Parathyroid adenoma (tissue), 2 donors: Measurements from ENCODE around the gene IL19.

ENCODE experiments used
- H2AFZ ChIP-seq: fragments of 300-600 bp; sonication (generic); one replicate; pipeline ENCODE4 v1.7.0; 2017; ENCODE audit warnings: antibody characterized with exemption, mild to moderate bottlenecking
- H3K27ac ChIP-seq: fragments of 300-600 bp; sonication (generic); one replicate; pipeline ENCODE4 v1.7.0; 2017
- H3K27me3 ChIP-seq: fragments of 300-600 bp; sonication (generic); one replicate; pipeline ENCODE4 v1.7.0; 2017; ENCODE audit warnings: low read length; ENCODE audit not compliant: control insufficient read depth, insufficient read depth
- H3K36me3 ChIP-seq: fragments of 300-600 bp; sonication (generic); one replicate; pipeline ENCODE4 v1.7.0; 2017; ENCODE audit warnings: low read length; ENCODE audit not compliant: control insufficient read depth, insufficient read depth
- H3K4me1 ChIP-seq: fragments of 300-600 bp; sonication (generic); one replicate; pipeline ENCODE4 v1.7.0; 2017; ENCODE audit warnings: control low read depth
- H3K4me2 ChIP-seq: fragments of 300-600 bp; sonication (generic); one replicate; pipeline ENCODE4 v1.7.0; 2017; ENCODE audit warnings: low read length
- H3K4me3 ChIP-seq: fragments of 300-600 bp; sonication (generic); one replicate; pipeline ENCODE4 v1.7.0; 2017; ENCODE audit warnings: low read depth, low read length
- H3K79me2 ChIP-seq: fragments of 300-600 bp; sonication (generic); one replicate; pipeline ENCODE4 v1.7.0; 2017; ENCODE audit warnings: control low read depth
- H3K9ac ChIP-seq: fragments of 300-600 bp; sonication (generic); one replicate; pipeline ENCODE4 v1.7.0; 2017; ENCODE audit warnings: mild to moderate bottlenecking
- H3K9me3 ChIP-seq: fragments of 300-600 bp; sonication (generic); one replicate; pipeline ENCODE4 v1.7.0; 2017; ENCODE audit warnings: low read length; ENCODE audit not compliant: control insufficient read depth
- TF ChIP-seq, protein P1 (sequence below): fragments of 300-600 bp; sonication (generic); IDR thresholded peaks from one replicate; pipeline ENCODE4 v1.7.0; 2017; ENCODE audit warnings: antibody characterized with exemption, mild to moderate bottlenecking
- donor health status: primary hyperparathyroidism.

IL19 gene

DNA sequence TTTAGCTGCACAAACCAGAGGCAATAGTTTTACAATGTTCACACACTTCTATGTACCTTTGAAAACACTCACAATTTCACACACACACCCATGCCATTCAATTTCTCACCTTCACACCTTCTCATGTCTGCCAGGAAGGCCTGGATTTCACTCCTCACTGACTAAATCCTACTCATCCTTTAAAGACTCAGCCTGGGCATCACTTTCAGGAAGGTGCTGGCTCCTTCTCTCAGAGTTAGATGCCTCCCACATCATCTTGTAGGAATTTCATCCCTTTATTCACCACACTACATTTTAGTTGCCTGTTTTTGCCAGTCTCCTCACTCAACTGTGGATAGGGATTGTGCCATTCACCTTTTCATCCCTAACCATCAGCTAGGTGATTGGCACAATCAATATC is 97.1 kb downstream of the IL19 start:
- TF ChIP-seq, protein P1, sequence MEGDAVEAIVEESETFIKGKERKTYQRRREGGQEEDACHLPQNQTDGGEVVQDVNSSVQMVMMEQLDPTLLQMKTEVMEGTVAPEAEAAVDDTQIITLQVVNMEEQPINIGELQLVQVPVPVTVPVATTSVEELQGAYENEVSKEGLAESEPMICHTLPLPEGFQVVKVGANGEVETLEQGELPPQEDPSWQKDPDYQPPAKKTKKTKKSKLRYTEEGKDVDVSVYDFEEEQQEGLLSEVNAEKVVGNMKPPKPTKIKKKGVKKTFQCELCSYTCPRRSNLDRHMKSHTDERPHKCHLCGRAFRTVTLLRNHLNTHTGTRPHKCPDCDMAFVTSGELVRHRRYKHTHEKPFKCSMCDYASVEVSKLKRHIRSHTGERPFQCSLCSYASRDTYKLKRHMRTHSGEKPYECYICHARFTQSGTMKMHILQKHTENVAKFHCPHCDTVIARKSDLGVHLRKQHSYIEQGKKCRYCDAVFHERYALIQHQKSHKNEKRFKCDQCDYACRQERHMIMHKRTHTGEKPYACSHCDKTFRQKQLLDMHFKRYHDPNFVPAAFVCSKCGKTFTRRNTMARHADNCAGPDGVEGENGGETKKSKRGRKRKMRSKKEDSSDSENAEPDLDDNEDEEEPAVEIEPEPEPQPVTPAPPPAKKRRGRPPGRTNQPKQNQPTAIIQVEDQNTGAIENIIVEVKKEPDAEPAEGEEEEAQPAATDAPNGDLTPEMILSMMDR: no peak
- no peaks in the 10 kb centered on the region for H3K9me3 ChIP-seq
- H3K27ac ChIP-seq: no peak overlapping the region
- no peak overlapping the region for H3K4me2 ChIP-seq
- H3K79me2 ChIP-seq: no peaks in the 10 kb centered on the region
- no peaks in the 10 kb centered on the region for H3K4me1 ChIP-seq
- H3K9ac ChIP-seq: no peak overlapping the region
- H3K4me3 ChIP-seq: no peak overlapping the region
- no peaks in the 10 kb centered on the region for H3K27me3 ChIP-seq
- H3K36me3 ChIP-seq: no peaks in the 10 kb centered on the region
- H2AFZ ChIP-seq: no peak overlapping the region

DNA sequence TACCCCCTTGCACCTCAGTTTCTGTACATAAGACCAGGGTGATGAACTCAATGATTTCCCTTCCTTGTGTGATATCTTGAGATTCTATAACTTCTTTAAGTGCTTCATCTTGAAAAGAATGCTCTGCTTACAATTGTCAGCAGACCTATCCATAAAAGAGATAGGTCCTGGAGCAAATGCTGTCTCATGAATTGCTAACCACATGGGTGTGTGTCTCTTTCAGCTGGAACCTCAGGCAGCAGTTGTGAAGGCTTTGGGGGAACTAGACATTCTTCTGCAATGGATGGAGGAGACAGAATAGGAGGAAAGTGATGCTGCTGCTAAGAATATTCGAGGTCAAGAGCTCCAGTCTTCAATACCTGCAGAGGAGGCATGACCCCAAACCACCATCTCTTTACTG is 97.7 kb downstream of the IL19 start:
- no peaks in the 10 kb centered on the region for H3K9me3 ChIP-seq
- no peaks in the 10 kb centered on the region for H3K79me2 ChIP-seq
- H3K4me1 ChIP-seq: no peaks in the 10 kb centered on the region
- no peak overlapping the region for H3K4me2 ChIP-seq
- no peaks in the 10 kb centered on the region for H3K27me3 ChIP-seq
- no peaks in the 10 kb centered on the region for H3K36me3 ChIP-seq
- no peak overlapping the region for H3K9ac ChIP-seq
- no peak overlapping the region for H3K27ac ChIP-seq
- H2AFZ ChIP-seq: no peak overlapping the region
- H3K4me3 ChIP-seq: no peak overlapping the region
- TF ChIP-seq, protein P1: no peak

DNA sequence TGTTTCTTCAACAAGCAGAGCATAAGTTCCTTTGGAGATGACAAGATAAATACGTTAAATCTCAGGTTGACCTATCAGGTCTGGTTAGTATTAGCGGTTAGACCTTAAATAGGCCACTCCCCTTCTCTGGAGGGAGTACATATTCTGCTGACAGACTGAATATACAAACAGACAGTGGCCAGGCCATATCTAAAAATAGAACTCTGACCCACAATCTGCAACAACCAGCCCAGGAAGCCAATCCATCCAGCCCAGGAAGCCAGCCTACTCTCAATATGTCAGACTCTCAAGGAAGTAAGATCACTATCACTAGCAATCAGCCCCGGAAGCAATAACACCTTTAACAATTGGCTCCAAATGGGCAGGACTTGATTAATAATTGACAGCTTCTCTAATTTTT is 101.6 kb downstream of the IL19 start:
- no peak overlapping the region for H2AFZ ChIP-seq
- H3K27me3 ChIP-seq: no peaks in the 10 kb centered on the region
- H3K9ac ChIP-seq: no peak overlapping the region
- H3K27ac ChIP-seq: no peak overlapping the region
- no peaks in the 10 kb centered on the region for H3K4me1 ChIP-seq
- TF ChIP-seq, protein P1: no peak
- no peak overlapping the region for H3K4me2 ChIP-seq
- H3K79me2 ChIP-seq: no peaks in the 10 kb centered on the region
- H3K36me3 ChIP-seq: no peaks in the 10 kb centered on the region
- H3K9me3 ChIP-seq: no peaks in the 10 kb centered on the region
- no peak overlapping the region for H3K4me3 ChIP-seq

DNA sequence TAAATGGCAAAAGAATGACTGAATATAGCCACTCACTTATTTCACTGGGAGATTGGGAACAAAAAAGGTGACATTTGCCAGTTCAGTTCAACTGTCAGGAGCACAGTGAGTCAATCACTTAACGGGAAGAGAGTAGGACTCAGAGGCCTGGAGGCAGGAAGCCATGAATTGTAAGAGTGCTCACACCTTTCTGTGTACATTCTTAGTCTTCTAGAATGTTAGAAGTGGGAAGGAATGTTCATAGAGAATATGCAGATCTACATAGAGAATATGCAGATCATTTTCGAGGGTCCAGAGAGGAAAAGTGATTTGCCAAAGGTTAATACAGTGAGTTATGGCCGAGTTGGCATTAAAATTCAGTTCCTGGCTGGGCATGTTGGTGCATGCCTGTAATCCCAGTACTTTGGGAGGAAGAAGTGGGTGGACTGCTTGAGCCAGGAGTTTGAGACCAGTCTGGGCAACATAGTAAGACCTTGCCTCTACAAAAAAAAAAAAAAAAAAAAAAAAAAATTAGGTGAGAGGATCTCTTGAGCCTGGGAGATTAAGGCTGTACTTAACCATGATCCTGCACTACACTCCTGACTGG is 103.1 kb downstream of the IL19 start:
- TF ChIP-seq, protein P1: no peak
- Histone ChIP-seq H3K36me3 (no peaks in the 10 kb centered on the region), H3K4me2 (no peak overlapping the region), H3K79me2 (no peaks in the 10 kb centered on the region), H3K9ac (no peak overlapping the region), H3K27me3 (no peaks in the 10 kb centered on the region), H3K27ac (no peak overlapping the region), H3K9me3 (no peaks in the 10 kb centered on the region), H3K4me3 (no peak overlapping the region), H2AFZ (no peak overlapping the region), H3K4me1 (no peaks in the 10 kb centered on the region)

DNA sequence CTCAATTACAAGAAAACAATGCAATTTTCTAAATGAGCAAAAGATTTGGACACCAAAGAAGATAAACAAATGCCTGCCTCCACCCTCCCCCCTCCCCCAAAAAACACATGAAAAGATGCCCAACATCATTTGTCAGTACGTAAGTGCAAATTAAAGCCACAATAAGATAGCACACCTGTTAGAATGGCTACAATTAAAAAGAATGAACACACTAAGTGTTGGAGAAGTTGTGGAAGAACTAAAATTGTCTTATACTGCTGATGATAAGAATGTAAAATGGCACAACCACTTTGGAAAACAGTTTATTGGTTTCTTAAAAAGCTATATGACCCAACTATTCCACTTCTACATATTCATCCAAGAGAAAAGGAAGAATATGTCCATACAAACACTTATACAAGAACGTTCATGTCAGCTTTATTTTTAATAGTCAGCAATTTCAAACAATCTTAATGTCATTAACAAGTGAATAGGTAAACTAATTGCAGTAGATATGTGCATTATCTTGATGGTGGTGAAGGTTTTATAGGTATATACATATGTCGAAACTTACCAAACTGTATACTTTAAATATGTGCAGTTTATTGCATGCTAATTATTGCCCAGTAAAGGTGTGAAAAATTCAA is 105.3 kb downstream of the IL19 start:
- Histone ChIP-seq H3K36me3 (no peaks in the 10 kb centered on the region), H3K79me2 (no peaks in the 10 kb centered on the region), H2AFZ (no peak overlapping the region), H3K4me2 (no peak overlapping the region), H3K4me3 (no peak overlapping the region), H3K27ac (no peak overlapping the region), H3K4me1 (no peaks in the 10 kb centered on the region), H3K27me3 (no peaks in the 10 kb centered on the region), H3K9ac (no peak overlapping the region), H3K9me3 (no peaks in the 10 kb centered on the region)
- TF ChIP-seq, protein P1: no peak
